Astrocyte of the spinal cord (primary cell): Measurements from ENCODE around the gene TEX51.
A peak's percentile ranks its signal among the peaks of the same experiment; 100 is the strongest.

Experiments
- DNase-seq: peaks from one replicate; pipeline ENCODE4 v3.0.0; 2011; ENCODE audit warnings: low read depth, low spot score
- H3K4me3 ChIP-seq: 2 replicates; pipeline ENCODE4 v1.5.1; 2011; ENCODE audit warnings: low read depth, mild to moderate bottlenecking, low read length, moderate library complexity
- in situ Hi-C: cut with HindIII; loops from 2 replicates; pipeline ENCODE4 v1.10.0; 2017; ENCODE audit warnings: low sequenced_read_pairs
- TF ChIP-seq, protein P1 (sequence below): IDR thresholded peaks from 2 replicates; pipeline ENCODE4 v1.5.1; 2012; ENCODE audit warnings: low read depth, mild to moderate bottlenecking, low read length, inconsistent platforms

TEX51 gene

DNA sequence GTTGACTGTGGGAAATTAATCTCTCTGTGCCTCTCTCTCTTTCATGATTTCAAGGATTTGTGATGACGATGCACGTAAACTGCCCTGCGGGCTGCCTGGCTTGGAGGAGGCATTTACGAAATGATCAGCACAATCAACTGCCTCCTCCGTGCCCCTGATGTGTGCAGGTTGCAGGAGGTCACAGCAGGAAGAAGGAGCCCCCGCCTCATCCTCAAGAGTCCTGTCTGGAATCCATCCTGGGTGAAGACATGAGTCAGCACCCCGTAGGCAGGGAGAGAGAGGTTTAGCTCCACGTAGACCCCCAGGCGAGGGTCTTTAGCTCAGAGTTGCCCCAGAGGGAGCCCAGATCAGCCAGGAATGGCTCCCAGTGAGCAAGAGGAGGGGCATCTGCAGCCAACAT, 17.1 kb upstream of the TEX51 start:
- DNase-seq = no peak
- in situ Hi-C loops = no loop called here
- TF ChIP-seq, protein P1, sequence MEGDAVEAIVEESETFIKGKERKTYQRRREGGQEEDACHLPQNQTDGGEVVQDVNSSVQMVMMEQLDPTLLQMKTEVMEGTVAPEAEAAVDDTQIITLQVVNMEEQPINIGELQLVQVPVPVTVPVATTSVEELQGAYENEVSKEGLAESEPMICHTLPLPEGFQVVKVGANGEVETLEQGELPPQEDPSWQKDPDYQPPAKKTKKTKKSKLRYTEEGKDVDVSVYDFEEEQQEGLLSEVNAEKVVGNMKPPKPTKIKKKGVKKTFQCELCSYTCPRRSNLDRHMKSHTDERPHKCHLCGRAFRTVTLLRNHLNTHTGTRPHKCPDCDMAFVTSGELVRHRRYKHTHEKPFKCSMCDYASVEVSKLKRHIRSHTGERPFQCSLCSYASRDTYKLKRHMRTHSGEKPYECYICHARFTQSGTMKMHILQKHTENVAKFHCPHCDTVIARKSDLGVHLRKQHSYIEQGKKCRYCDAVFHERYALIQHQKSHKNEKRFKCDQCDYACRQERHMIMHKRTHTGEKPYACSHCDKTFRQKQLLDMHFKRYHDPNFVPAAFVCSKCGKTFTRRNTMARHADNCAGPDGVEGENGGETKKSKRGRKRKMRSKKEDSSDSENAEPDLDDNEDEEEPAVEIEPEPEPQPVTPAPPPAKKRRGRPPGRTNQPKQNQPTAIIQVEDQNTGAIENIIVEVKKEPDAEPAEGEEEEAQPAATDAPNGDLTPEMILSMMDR = no peak
- no peak overlapping the region for H3K4me3 ChIP-seq

DNA sequence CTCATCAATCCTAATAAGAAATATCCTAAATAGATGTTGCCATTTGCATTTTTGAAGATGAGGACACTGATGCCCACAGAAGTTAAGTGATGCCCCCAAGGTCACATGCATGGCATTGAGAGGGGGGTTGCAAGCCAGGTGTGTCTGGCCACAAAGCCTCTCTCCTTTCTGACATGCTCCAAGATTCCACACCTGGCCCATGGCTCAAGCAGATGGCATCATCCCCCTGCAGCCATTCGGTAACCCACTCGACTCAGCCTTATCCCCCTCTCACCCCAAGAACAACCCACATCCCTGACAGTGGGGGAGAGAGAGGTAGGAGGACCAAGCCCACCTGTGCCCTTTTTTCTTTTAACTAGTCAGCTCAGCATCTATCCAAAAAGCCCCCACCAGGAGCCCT, 16.5 kb upstream of the TEX51 start:
- TF ChIP-seq, protein P1 = no peak
- no peak for DNase-seq

DNA sequence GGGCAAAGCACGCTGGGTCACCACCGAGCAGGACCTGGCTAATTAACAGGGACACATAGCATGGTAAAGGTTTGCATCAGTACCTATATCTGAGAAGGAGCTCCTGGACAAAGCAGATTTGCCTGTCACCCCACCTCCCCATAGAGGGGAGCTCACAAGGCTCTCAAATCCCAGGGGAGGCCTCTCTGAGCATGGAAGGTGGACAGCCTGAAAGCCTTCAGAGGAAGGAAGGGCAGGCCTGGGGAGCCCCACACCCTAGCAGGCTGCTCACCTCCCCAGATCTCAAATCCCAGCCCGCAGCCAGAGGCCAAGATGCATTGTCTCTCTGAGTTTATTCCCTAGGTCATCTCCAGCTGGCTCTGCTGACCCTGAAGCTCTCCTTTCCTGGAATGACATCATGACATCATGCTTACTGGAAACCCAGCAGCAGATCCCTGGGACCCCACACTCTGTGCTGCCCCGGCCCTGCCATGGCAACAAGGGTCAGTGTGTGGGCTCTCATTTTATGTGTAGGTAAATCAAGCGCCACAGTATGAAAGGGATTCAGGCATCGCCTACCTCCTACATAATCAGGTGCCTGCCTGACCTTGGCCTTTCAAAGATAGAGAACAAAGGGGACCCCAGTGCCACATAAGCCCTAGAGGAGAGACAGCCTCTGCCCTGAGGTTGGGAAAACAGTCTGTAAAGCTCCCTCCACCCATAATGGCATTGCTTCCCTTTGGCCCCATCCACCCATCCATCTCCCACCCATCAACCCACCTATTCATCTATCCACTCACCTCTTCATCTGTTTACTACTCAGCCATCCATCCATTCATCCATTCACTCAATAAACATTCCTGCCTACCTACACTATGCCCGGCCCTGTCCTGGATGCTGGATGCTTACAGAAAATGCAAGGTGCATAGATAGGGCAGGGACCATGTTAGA, 15.7 kb upstream of the TEX51 start:
- H3K4me3 ChIP-seq = no peak overlapping the region
- no peak for DNase-seq
- in situ Hi-C loops = no loop called here
- TF ChIP-seq, protein P1 = no peak

More for the DNA sequence above, 16.5 kb upstream of the TEX51 start:
- H3K4me3 ChIP-seq = no peak overlapping the region
- in situ Hi-C loops = no loop called here

DNA sequence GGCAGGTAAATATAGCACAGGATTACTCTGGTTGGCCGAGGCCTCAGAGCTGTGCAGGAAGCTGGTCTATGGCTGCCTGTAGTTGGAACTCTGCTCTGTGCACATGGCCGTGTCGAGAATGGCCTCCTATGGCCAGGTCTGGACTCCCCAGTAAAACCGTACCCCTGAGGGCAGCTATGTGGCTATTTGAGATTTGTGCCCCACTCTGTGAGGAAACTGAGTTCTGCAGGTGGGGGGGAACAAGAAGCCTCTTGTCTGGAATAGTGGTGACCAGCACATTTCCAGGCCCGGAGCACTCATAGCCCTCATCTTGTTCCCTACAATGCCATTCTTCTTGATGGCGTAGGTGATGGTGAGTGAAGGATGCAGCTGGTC, 15.0 kb upstream of the TEX51 start:
- no peak for DNase-seq
- no peak overlapping the region for H3K4me3 ChIP-seq
- in situ Hi-C loops = no loop called here
- TF ChIP-seq, protein P1 = no peak

DNA sequence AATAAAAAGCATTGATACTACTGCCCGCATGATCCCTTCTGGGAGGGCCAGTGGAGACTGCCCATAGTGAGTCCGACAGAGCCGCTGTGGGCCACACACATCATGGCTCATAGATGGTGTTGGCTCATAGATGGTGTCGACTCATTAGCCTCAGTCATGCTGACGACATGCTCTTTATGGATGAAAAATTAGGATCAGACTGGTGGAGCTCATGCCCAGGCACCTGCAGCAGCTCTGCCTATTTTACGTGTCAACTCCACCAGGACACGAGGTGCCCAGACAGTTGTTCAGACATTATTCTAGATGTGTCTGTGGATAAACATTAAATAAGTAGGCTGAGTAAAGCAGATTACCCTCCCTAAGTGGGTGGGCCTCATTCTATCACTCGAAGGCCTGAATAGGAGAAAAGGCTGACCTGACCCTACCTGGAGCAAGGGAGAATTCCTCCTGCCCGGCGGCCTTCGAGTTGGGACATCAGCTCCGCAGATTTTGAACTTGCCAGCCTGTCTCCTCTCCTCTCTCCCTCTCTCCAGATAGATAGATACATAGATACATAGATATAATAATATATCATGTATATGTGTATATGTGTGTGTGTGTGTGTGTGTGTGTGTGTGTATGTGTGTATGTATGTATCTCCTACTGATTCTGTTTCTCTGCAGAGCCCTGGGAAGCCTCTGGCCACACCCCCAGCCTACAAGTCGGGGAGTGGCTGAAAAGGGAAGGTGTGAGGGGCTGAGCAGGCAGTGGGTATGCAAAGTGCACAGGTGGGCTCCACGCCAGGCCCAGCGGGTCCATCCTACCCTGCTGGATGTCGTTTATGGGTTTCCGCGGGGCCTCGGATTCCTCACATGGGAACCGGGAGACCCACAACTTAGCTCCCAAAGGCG, 13.6 kb upstream of the TEX51 start:
- in situ Hi-C loops = no loop called here
- TF ChIP-seq, protein P1 = no peak
- no peak overlapping the region for H3K4me3 ChIP-seq
- DNase-seq = no peak

DNA sequence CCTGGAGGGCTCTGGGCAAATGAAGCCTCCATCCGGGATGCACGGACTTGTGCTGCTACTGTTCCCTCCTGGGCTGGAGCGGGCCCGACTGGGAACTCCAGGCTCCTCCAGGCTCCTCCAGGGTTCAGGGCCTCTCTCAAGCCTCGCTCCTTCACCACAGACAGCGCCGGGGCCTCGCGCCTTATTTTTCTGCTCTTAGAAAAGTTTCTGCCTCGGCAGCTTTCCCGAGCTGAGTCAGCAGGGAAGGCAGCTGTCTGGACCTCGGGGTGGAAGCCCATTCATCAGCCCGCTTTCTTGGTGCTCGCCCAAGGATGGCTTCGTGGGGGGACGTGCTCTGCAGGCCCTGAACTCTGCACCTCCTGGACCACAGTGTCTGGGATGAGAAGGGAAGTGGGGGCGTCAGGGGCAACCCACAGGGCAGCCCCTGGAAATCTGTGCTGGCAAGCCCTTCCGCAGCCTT, 12.9 kb upstream of the TEX51 start:
- no peak overlapping the region for H3K4me3 ChIP-seq
- TF ChIP-seq, protein P1 = no peak
- in situ Hi-C loops = no loop called here
- peak; percentile 29 for DNase-seq
